Measurements from ENCODE around the gene PCK2.
"Not testable (repeated sequence)": the region's sequence is repeated elsewhere in the genome, so short reads cannot be mapped to it uniquely, and the experiment has no call there.

Gene PCK2
- 8.1 to 148 (median 31.2) reads per million in 9 experiments for total RNA-seq

DNA sequence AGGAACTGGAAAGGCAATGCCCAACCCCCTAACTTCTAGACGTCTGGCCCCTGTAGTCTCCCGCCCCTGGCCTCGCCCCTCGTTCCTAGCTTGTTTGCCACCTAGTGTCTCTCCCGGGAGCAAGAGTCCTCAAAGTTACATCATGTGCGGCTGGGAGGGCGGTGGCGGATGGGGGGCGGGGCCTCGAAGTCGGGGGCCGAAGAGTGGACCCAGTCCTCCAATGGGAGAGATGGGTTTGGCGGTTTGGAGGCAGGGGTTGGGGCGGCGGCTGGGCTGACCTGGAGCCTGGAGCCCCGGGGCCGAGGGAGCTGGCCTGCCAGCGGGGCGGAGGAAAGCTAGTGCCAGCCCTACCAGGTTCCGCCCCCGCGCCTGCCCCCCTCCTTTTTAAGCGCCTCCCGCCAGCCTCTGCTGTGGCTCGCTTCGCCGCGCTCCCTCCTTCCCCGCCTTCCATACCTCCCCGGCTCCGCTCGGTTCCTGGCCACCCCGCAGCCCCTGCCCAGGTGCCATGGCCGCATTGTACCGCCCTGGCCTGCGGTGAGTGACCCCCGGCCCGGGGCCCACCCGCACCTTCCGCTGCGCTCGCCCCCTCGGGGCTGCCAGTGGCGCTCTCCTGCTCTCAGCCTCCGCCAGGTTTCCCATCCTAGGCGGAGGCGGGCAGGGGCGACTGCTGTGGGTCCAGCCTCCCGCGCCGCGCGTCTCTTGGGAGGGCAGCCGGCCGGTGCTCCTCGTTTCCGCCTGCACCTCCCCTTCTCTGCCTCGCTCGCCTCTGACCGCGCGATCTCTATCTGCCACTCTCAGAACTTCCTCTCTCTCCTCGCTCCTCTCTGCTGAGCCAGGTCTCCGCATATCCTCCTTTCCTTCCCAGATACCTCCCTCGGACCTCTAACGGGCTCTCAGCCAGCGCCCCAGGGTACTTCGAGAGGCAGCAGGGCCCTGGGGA, at the start of gene PCK2:
TSS of gene PCK2 (plus strand) at position 411 of the 940 bp plus-strand sequence. CDS start at position 506, 95 bp downstream.
- no peaks in the 10 kb centered on the region for H3K27me3 Mint-ChIP-seq
- H3K4me3 Mint-ChIP-seq, result peak within 1 kb of the TSS; percentile 97 to 98
- peaks cover 27 to 33% of the 10 kb centered on the region in 2 donors for H3K4me1 Mint-ChIP-seq (ENCODE audit: low read depth in 2 of 2)
- peak; percentile 54 to 61 (median 56) for DNase-seq
- peaks cover 8% of the 10 kb centered on the region for H3K36me3 Mint-ChIP-seq (ENCODE audit: insufficient read depth)
- peak within 1 kb of the TSS; percentile 95 to 96 for H3K27ac Mint-ChIP-seq
- peak; percentile 75 for ATAC-seq (replicated peaks)
- no peaks in the 10 kb centered on the region for H3K9me3 Mint-ChIP-seq

DNA sequence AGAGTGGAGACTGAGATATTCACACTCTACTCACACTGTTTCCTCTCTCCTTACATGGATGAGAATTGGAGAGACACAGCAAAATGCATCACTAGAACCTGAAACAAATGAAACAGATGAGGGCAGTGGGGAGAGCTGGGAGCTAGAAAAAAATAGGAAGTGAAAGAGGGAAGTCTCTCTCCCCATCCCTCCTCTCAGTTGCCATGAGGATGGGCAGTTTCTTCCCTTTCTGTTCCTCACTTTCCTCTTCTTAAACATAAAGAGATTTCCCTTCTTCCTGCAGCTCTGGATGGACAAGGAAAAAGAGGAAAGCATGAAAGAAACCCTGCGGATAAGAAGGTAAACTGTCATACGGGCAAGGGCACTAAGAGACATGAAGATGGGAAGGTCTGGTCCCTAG, 45.1 kb upstream of the PCK2 start:
- ATAC-seq (replicated peaks); DNase-seq; H3K9me3 Mint-ChIP-seq; H3K36me3 Mint-ChIP-seq (ENCODE audit: insufficient read depth); H3K4me3 Mint-ChIP-seq; H3K27ac Mint-ChIP-seq: not testable (repeated sequence)
- peaks cover 5 to 26% of the 10 kb centered on the region in 2 donors for H3K27me3 Mint-ChIP-seq
- H3K4me1 Mint-ChIP-seq (ENCODE audit: low read depth in 2 of 2), result peaks cover 20% of the 10 kb centered on the region in 2 donors

DNA sequence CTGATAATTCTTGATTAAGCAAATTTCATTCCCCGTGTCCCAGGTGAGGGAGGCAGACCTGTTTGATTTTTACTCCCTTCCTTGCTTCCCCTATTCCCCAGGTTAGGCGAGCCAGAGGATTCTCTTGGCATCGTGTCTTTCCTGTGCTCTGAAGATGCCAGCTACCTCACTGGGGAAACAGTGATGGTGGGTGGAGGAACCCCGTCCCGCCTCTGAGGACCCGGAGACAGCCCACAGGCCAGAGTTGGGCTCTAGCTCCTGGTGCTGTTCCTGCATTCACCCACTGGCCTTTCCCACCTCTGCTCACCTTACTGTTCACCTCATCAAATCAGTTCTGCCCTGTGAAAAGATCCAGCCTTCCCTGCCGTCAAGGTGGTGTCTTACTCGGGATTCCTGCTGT, 43.4 kb upstream of the PCK2 start:
- not testable (repeated sequence) for H3K27ac Mint-ChIP-seq; DNase-seq; H3K36me3 Mint-ChIP-seq (ENCODE audit: insufficient read depth); ATAC-seq (replicated peaks); H3K9me3 Mint-ChIP-seq
- H3K4me3 Mint-ChIP-seq, result peak overlapping the region; percentile 78 to 85
- H3K4me1 Mint-ChIP-seq (ENCODE audit: low read depth in 2 of 2), result peaks cover 16 to 20% of the 10 kb centered on the region in 2 donors
- H3K27me3 Mint-ChIP-seq, result peaks cover 5 to 19% of the 10 kb centered on the region in 2 donors

DNA sequence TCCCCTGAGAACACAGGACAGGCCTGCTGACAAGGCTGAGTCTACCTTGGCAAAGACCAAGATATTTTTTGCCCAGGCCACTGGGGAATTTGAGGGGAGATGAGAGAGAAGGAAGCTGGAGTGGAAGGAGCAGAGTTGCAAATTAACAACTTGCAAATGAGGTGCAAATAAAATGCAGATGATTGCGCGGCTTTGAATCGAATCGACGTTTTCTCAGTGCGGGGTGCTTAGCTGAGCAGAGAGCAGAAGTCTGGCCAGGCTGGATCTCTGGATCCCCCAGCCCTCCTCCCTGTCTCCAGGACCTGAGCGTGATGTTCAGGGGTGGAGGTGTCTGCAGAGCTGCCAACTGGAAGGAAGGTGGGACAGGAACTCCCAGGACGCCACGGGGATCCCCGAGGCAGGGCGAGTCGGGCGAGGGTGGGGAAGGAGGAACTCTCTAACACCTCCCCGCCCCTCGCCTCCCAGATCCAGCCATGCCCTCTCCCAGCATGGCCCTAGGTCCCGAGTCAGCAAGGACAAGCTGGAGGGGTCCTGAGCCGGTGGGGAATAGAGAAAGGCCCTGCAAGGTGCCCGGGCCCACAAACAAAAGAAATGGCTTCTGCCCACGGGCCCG, 42.8 kb upstream of the PCK2 start:
- DNase-seq (no peak), ATAC-seq (replicated peaks) (no peak)
- H3K27me3 Mint-ChIP-seq, result peaks cover 5 to 17% of the 10 kb centered on the region in 2 donors
- H3K4me3 Mint-ChIP-seq, result peak overlapping the region; percentile 78 to 85
- H3K27ac Mint-ChIP-seq, result peak overlapping the region in 1 of 2 donors; percentile 62
- H3K36me3 Mint-ChIP-seq (ENCODE audit: insufficient read depth), result no peaks in the 10 kb centered on the region
- H3K4me1 Mint-ChIP-seq (ENCODE audit: low read depth in 2 of 2), result peaks cover 16 to 20% of the 10 kb centered on the region in 2 donors
- no peaks in the 10 kb centered on the region for H3K9me3 Mint-ChIP-seq

DNA sequence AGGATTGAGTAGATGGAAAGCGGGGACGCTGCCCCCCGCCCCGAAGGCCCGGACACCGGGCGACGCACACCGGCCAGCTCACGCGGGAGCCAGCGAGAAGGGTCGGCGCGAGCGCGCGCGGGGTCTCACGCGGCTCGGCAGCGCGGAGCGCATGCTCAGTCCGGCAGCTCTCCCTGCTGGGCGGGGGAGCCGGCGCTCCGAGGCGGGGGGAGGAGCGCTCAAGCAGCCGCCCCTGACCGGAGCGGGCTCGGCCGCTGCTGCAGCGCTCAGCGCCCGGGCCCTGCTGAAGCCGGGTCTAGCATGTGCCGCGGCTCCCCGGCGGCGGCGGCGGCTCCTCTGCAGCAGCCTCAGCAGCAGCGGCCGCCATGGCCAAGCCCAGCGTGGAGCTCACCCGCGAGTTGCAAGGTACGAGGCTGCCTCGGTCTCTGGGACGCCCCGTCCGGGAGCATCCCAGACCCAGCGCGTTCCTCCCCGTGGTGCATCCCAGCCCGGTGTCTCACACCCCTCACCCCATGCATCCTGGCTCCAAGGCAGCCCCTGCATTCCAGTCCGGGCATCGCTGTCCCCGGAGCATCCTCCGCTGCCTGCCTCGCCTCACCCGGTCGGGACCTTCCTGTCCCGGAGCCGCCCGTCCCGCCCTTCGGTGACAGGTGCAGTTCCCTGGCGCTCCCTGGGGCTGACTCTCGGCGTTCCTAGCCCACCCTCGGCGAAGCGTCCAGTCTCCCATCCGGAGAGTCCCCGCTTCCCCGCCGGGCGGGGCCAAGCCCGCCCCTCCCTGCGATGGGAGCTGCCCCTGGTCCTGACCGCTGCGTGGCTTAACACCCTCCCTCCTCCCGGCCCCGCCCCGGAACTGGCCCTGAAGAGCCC, 42.1 kb upstream of the PCK2 start, which contains the start of gene CARMIL3:
TSS of gene CARMIL3 (plus strand) at position 221 of the 867 bp plus-strand sequence. CDS start at position 366, 145 bp downstream.
- H3K4me3 Mint-ChIP-seq, result peak within 1 kb of the TSS; percentile 78 to 85
- peaks cover 16 to 20% of the 10 kb centered on the region in 2 donors for H3K4me1 Mint-ChIP-seq (ENCODE audit: low read depth in 2 of 2)
- ATAC-seq (replicated peaks) (peak; percentile 79), DNase-seq (peak; percentile 34 to 49 (median 45))
- H3K27me3 Mint-ChIP-seq, result peaks cover 5 to 17% of the 10 kb centered on the region in 2 donors
- H3K36me3 Mint-ChIP-seq (ENCODE audit: insufficient read depth), result no peaks in the 10 kb centered on the region
- H3K9me3 Mint-ChIP-seq, result no peaks in the 10 kb centered on the region
- peak within 1 kb of the TSS; percentile 24 to 72 for H3K27ac Mint-ChIP-seq

DNA sequence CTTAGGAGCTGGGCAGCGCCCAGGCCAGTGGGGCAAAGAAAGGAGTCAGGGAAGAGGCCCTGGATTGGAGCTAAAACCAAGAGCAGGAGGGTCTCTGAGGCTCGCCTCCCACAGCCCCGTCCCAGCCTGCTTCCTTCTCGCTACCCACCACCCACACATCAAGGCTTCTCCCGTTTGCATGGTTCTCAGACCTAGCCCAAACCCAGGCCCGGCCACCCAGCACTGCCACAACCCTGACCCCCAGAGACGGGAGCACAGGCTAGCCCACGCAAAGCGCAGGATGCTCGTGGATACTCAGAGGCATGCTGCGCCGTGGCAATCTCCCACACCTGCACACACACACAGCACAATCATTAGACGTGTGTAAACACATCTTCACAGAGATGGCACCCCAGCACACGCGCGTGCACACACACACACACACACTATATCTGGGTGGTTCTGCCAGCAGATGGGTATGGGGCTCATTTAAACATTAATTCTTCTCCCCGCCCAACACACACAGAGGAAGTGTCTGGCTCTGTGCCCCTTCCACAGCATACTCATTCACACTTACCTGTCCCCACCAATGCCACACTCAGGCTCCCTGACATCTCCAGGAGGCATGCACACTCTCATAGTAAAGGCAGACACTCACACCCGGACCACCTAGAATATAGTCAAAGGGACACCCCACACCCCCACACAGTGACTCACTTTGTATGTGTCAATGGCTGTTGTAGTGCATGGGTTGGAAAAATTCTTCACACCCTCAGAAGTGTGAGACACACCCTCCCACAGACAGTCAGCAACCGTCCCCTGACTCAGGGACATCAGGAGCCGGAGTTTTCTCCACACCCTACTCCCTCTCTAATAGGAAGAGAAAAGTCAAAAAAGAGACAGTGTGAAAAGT, 41.2 kb upstream of the PCK2 start:
- Mint-ChIP-seq H3K9me3 (no peaks in the 10 kb centered on the region), H3K4me3 (peak overlapping the region; percentile 78 to 85), H3K36me3 (ENCODE audit: insufficient read depth) (no peaks in the 10 kb centered on the region), H3K27me3 (peaks cover 5 to 16% of the 10 kb centered on the region in 2 donors), H3K4me1 (ENCODE audit: low read depth in 2 of 2) (peaks cover 16 to 20% of the 10 kb centered on the region in 2 donors), H3K27ac (peak overlapping the region; percentile 24 to 72)
- ATAC-seq (replicated peaks) (peak; percentile 54), DNase-seq (peak in 1 of 3 experiments; percentile 23)

DNA sequence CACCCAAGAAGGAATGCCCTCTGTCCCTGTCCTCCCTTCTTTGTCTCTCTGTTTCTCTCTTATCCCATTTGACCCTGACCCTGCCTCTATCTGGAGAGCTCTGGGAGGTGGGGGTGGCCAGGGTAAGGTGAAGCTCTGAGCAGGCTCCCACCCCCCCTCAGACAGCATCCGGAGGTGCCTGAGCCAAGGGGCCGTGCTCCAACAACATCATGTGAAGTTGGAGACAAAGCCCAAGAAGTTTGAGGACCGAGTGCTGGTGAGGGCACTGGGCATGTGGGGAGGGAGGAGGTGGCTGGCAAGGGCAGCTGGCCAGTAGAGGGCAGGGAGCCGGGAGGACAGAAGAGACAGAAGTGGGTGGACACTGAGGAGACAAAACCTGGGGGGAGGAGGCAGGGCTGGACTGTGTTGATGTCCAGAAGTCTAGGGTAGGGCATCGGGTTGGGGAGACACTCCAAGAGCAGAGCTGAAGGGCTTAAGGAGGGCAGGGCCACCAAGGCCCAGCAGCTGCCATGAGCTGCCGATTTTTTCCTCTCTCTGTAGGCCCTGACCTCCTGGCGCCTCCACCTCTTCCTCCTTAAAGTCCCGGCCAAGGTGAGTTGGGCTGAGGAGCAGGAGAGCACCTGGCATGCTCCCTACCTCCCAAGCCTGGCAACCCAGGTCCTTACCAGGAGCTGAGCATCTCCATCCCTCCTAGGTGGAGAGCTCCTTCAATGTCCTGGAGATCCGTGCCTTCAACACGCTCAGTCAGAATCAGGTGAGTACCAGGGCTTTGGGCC, 40.4 kb upstream of the PCK2 start:
- Mint-ChIP-seq H3K27ac (peak overlapping the region; percentile 24 to 72), H3K9me3 (no peaks in the 10 kb centered on the region)

DNA sequence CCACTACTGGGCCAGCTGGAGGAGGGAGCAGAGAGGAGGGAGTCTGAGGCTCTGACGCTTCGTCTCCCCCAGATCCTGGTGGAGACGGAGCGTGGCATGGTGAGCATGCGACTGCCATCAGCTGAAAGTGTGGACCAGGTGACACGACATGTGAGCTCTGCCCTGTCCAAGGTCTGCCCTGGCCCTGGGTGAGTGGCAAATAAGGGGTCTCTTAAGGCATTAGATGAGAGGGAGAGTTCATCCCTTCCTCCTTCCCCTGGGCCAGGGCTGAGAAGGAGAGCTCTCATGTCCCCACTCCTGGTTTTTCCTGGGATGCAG, 39.8 kb upstream of the PCK2 start:
- ATAC-seq (replicated peaks), result no peak
- peaks cover 0 to 2% of the 10 kb centered on the region in 2 donors for H3K27me3 Mint-ChIP-seq
- DNase-seq, result no peak
- no peaks in the 10 kb centered on the region for H3K9me3 Mint-ChIP-seq
- H3K4me1 Mint-ChIP-seq (ENCODE audit: low read depth in 2 of 2), result peaks cover 16 to 29% of the 10 kb centered on the region in 2 donors
- H3K36me3 Mint-ChIP-seq (ENCODE audit: insufficient read depth), result no peaks in the 10 kb centered on the region
- H3K27ac Mint-ChIP-seq, result no peak overlapping the region
- no peak overlapping the region for H3K4me3 Mint-ChIP-seq

More for the DNA sequence above, 40.4 kb upstream of the PCK2 start:
- Mint-ChIP-seq H3K36me3 (ENCODE audit: insufficient read depth) (no peaks in the 10 kb centered on the region), H3K4me3 (peak overlapping the region; percentile 78 to 85), H3K4me1 (ENCODE audit: low read depth in 2 of 2) (peaks cover 16 to 27% of the 10 kb centered on the region in 2 donors), H3K27me3 (peaks cover 4 to 8% of the 10 kb centered on the region in 2 donors)
- no peak for DNase-seq
- no peak for ATAC-seq (replicated peaks)

DNA sequence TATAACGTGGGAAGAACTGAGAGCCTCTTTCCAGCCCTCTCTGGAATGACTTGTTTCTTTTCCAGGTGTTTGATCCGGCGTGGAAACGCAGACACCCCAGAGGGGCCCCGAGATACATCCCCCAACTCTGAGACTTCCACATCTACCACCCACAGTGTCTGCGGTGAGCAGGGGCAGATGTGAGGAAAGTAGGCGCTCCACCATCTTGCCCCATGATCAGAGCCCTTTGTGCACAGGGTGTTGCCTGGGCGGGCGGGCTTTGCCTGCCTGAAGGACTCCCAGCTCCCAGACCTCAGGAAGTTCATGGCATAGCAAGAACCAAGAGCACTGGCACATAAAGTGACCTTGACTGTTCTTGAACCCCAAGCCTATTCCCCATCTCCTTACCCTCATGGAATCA, 39.5 kb upstream of the PCK2 start:
- Mint-ChIP-seq H3K9me3 (no peaks in the 10 kb centered on the region), H3K27ac (no peak overlapping the region), H3K4me1 (ENCODE audit: low read depth in 2 of 2) (peaks cover 16 to 29% of the 10 kb centered on the region in 2 donors), H3K4me3 (no peak overlapping the region), H3K27me3 (no peaks in the 10 kb centered on the region), H3K36me3 (ENCODE audit: insufficient read depth) (no peaks in the 10 kb centered on the region)
- no peak for DNase-seq
- ATAC-seq (replicated peaks), result no peak

DNA sequence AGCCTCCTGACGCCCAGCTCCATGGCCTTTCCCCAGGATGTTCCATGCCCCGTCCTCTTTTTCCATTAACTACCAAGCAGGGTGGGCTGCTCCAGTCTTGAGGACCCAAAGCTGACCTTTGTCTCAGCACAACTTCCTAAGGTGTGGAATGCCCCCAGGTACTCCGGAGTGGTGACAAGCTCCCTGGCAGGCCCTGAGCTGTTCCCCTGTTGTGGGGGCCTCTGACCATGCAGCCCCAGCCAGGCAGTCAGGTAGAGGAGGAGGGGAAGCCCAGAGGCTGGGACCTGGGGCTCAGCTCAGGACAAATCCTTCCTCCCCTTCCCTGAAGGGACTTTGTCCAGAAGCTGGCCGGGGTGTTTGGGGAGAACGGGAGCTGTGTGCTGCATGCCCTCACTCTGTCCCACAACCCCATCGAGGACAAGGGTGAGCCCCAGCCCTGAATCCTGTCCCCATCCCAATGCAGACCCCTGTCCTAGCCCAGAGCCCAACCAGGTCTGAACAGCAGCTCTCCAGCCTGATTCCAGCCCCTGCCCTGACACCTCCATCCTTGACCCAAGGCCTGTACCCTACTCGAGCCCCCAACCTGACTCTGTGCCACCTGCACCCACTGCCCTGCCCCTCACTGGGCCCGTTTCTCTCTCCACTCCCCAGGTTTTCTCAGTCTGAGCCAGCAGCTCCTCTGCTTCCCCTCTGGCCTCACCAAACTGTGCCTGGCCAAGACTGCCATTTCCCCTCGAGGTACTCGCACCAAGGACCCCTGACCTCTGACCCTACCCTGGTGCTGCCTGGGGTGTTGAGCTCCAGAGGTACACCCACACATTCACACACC, 37.9 kb upstream of the PCK2 start:
- peak overlapping the region in 1 of 2 donors; percentile 75 for H3K27ac Mint-ChIP-seq
- no peaks in the 10 kb centered on the region for H3K27me3 Mint-ChIP-seq
- no peaks in the 10 kb centered on the region for H3K9me3 Mint-ChIP-seq
- no peak overlapping the region for H3K4me3 Mint-ChIP-seq
- no peaks in the 10 kb centered on the region for H3K36me3 Mint-ChIP-seq (ENCODE audit: insufficient read depth)
- ATAC-seq (replicated peaks) (no peak), DNase-seq (no peak)
- peaks cover 14 to 25% of the 10 kb centered on the region in 2 donors for H3K4me1 Mint-ChIP-seq (ENCODE audit: low read depth in 2 of 2)

DNA sequence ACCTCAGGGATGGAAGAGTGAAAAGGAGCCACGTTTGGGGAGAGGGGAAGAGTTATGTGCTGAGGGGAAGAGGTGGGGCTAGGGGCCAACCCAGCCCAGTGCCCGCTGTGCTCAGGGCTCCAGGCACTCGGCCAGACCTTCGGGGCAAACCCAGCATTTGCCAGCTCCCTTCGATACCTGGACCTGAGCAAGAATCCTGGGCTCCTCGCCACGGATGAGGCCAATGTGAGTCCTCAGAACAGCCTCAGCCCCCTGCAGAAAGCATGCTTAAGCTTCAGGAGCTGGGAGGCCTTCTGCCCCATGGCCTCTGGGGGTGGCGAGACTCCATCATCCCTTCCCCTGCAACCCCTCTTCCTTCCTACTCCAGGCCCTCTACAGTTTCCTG, 37.3 kb upstream of the PCK2 start:
- ATAC-seq (replicated peaks) (no peak), DNase-seq (no peak)
- no peak overlapping the region for H3K27ac Mint-ChIP-seq
- no peaks in the 10 kb centered on the region for H3K9me3 Mint-ChIP-seq
- H3K36me3 Mint-ChIP-seq (ENCODE audit: insufficient read depth), result no peaks in the 10 kb centered on the region
- no peak overlapping the region for H3K4me3 Mint-ChIP-seq
- peaks cover 13 to 21% of the 10 kb centered on the region in 2 donors for H3K4me1 Mint-ChIP-seq (ENCODE audit: low read depth in 2 of 2)
- no peaks in the 10 kb centered on the region for H3K27me3 Mint-ChIP-seq
